K562 (cell line): ENCODE results near the gene ZFAND6. TPM values are rescaled to one million over a fixed set of nuclear protein-coding genes. Genes with fewer than 3 reads are reported as not detected.

Experiments
- ATAC-seq: fragments of 200-7000 bp; cut with Tn5 transposase; 3 replicates; pipeline ENCODE4 v1.9.1; 2020; ENCODE audit warnings: moderate library complexity
- BruUV-seq: library from RNA; stranded (reverse); fragments of 400-500 nt; replicated peaks from 2 replicates; lab custom pipeline; 2021; lab: Mats Ljungman, UMichigan
- CTCF ChIA-PET: fragments of 300-600 bp; formaldehyde crosslinking; extraction: SDS; loops from one replicate; lab custom pipeline; 2021; ENCODE audit warnings: low intra/inter-chr PET ratio; lab: Yijun Ruan, JAX
- POLR2A ChIA-PET: fragments of 300-600, 350-650 bp; sonication (Branson Sonifier 250); formaldehyde crosslinking; extraction: SDS; loops from one replicate; lab custom pipeline; 2021; ENCODE audit warnings: antibody characterized with exemption, inconsistent platforms; lab: Yijun Ruan, JAX
- DNase-seq, 4 experiments: peaks; one replicate each; pipeline versions ENCODE4 v3.0.0 to v3.0.0-alpha.2; 2011 to 2018; ENCODE audit warnings: low spot score in 3 of 4, mixed read lengths in 3 of 4; ENCODE audit errors: extremely low read depth in 1 of 4
- FAIRE-seq: peaks from 2 replicates; lab custom pipeline; 2011; peaks lifted over from hg19 to GRCh38; lab: Jason Lieb, UNC
- H2AFZ ChIP-seq: 2 replicates; pipeline ENCODE4 v1.6.0; 2011; ENCODE audit warnings: low read depth, low read length, control low read depth, inconsistent platforms
- H3K27ac ChIP-seq: fragments of 200-600 bp; 3 replicates; pipeline ENCODE4 v1.8.0; 2011; ENCODE audit warnings: low read depth, mild to moderate bottlenecking, control low read depth, inconsistent platforms, low read length, moderate library complexity, mixed read lengths; ENCODE audit errors: extremely low read depth
- H3K27me3 ChIP-seq, 2 experiments: fragments of 300-600 bp in 1 of 2; 2 replicates in 1 of 2; 3 replicates in 1 of 2; pipeline versions ENCODE4 v1.6.0 to v1.8.0; 2011; ENCODE audit warnings: inconsistent platforms in 2 of 2, low read length in 2 of 2, mild to moderate bottlenecking in 1 of 2, mixed read lengths in 1 of 2, moderate library complexity in 1 of 2; ENCODE audit not compliant: control insufficient read depth in 2 of 2, insufficient read depth in 2 of 2
- H3K36me3 ChIP-seq: fragments of 300-600 bp; 3 replicates; pipeline ENCODE4 v1.8.0; 2011; ENCODE audit warnings: mild to moderate bottlenecking, low read length, inconsistent platforms; ENCODE audit not compliant: control insufficient read depth, insufficient read depth
- H3K4me1 ChIP-seq, 2 experiments: fragments of 200-600 bp in 1 of 2; replicated peaks in 1 of 2; 2 replicates in 1 of 2; 3 replicates in 1 of 2; pipeline versions ENCODE4 v1.5.1 to v1.8.0; 2011; ENCODE audit warnings: inconsistent platforms in 2 of 2, low read length in 2 of 2, mild to moderate bottlenecking in 1 of 2, mixed read lengths in 1 of 2, moderate library complexity in 1 of 2; ENCODE audit not compliant: control insufficient read depth in 2 of 2, insufficient read depth in 2 of 2
- H3K4me2 ChIP-seq: 2 replicates; pipeline ENCODE4 v1.6.1; 2011; ENCODE audit warnings: low read length, control low read depth, inconsistent platforms, mixed read lengths; ENCODE audit not compliant: insufficient read depth
- H3K4me3 ChIP-seq: fragments of 200-600 bp; sonication (generic), shearing (Covaris generic); 2 replicates; pipeline ENCODE4 v1.5.1; 2016; ENCODE audit warnings: control low read depth, inconsistent platforms
- H3K79me2 ChIP-seq: fragments of 200-600 bp; 3 replicates; pipeline ENCODE4 v1.8.0; 2011; ENCODE audit warnings: low read length, inconsistent platforms; ENCODE audit not compliant: control insufficient read depth, insufficient read depth
- H3K9ac ChIP-seq, 2 experiments: 2 replicates each; pipeline versions ENCODE4 v1.6.0 to v1.6.1; 2011; ENCODE audit warnings: low read depth in 2 of 2, low read length in 2 of 2, control low read depth in 1 of 2, inconsistent platforms in 1 of 2, mild to moderate bottlenecking in 1 of 2, mixed read lengths in 1 of 2; ENCODE audit not compliant: insufficient read depth in 1 of 2
- H3K9me1 ChIP-seq: one replicate; pipeline ENCODE4 v1.6.0; 2011; ENCODE audit warnings: inconsistent platforms, mild to moderate bottlenecking, low read length, moderate library complexity; ENCODE audit not compliant: control insufficient read depth, insufficient read depth
- H3K9me3 ChIP-seq: replicated peaks from 2 replicates; pipeline ENCODE4 v1.5.1; 2011; ENCODE audit warnings: low read depth, low read length, inconsistent platforms; ENCODE audit not compliant: control insufficient read depth, insufficient read depth
- H4K20me1 ChIP-seq: replicated peaks from 2 replicates; pipeline ENCODE4 v1.6.1; 2011; ENCODE audit warnings: low read length, inconsistent platforms, mixed read lengths; ENCODE audit not compliant: control insufficient read depth, insufficient read depth
- ARID3B ChIP-seq: fragments of 250-450 bp; sonication (Bioruptor Pico); IDR thresholded peaks from 2 replicates; pipeline ENCODE4 v1.4.0; 2020; ENCODE audit warnings: borderline replicate concordance
- ATF3 ChIP-seq, 2 experiments: fragments of 450-650 bp in 1 of 2; sonication (generic) in 1 of 2; formaldehyde crosslinking in 1 of 2; IDR thresholded peaks in 1 of 2; conservative IDR thresholded peaks in 1 of 2; 2 replicates each; pipeline versions ENCODE4 v1.6.1 to v1.8.1; 2016 to 2023; ENCODE audit warnings: mild to moderate bottlenecking in 2 of 2, moderate library complexity in 2 of 2, inconsistent platforms in 1 of 2, missing genetic modification reagents in 1 of 2
- CAMTA2 ChIP-seq: fragments of 250-450 bp; sonication (Bioruptor Pico); conservative IDR thresholded peaks from 2 replicates; pipeline ENCODE4 v1.5.1; 2022
- EGR1 ChIP-seq: fragments of 450-650 bp; conservative IDR thresholded peaks from 2 replicates; pipeline ENCODE4 v1.6.1; 2017; ENCODE audit warnings: mild to moderate bottlenecking
- FUS ChIP-seq: fragments of 200-400 bp; formaldehyde crosslinking; optimal IDR thresholded peaks from 2 replicates; pipeline ENCODE3; 2017; ENCODE audit warnings: low read depth, low read length
- KDM2B ChIP-seq: fragments of 250-450 bp; sonication (Bioruptor Pico); IDR thresholded peaks from 2 replicates; pipeline ENCODE4 v1.8.0; 2021; ENCODE audit warnings: mild to moderate bottlenecking, moderate library complexity
- MYBL2 ChIP-seq, 2 experiments: fragments of 450-650 bp in 1 of 2; sonication (generic) in 1 of 2; formaldehyde crosslinking in 1 of 2; IDR thresholded peaks; 2 replicates each; pipeline versions ENCODE4 v1.6.1 to v1.8.1; 2017 to 2022; ENCODE audit warnings: borderline replicate concordance in 1 of 2, inconsistent platforms in 1 of 2, low read depth in 1 of 2, mild to moderate bottlenecking in 1 of 2, missing genetic modification reagents in 1 of 2, moderate library complexity in 1 of 2
- NFIC ChIP-seq: fragments of 450-650 bp; IDR thresholded peaks from 2 replicates; pipeline ENCODE4 v1.6.1; 2017; ENCODE audit warnings: mild to moderate bottlenecking, inconsistent platforms
- STAT5A ChIP-seq: IDR thresholded peaks from 2 replicates; pipeline ENCODE4 v1.6.1; 2012; ENCODE audit warnings: low read length, inconsistent platforms, borderline replicate concordance
- UBTF ChIP-seq, 2 experiments: IDR thresholded peaks; 2 replicates each; pipeline ENCODE4 v1.6.1; 2012; ENCODE audit warnings: improper control_type of control experiment in 2 of 2, low read depth in 2 of 2, low read length in 2 of 2, borderline replicate concordance in 1 of 2
- ZNF239 ChIP-seq: fragments of 250-450 bp; sonication (Bioruptor Pico); IDR thresholded peaks from 2 replicates; pipeline ENCODE4 v1.4.0; 2020; ENCODE audit warnings: mild to moderate bottlenecking
- ZNF785 ChIP-seq: fragments of 250-450 bp; sonication (Bioruptor Pico); IDR thresholded peaks from 2 replicates; pipeline ENCODE4 v1.4.0; 2020; ENCODE audit warnings: mild to moderate bottlenecking
- WGBS: fragments of 100-300 bp; shearing (Covaris generic); methylation state at CpG from one replicate; pipeline ENCODE4 v1.1.6; 2016; ENCODE audit warnings: low coverage, mixed read lengths; ENCODE audit not compliant: insufficient coverage; ENCODE audit errors: missing lambda C conversion rate; 5-methylcytosine and 5-hydroxymethylcytosine counted together
- in situ Hi-C: fragments of 300-500 bp; cut with MboI; formaldehyde crosslinking; loops from 4 replicates; pipeline ENCODE4 v1.15.0; 2018; ENCODE audit warnings: inconsistent platforms, mixed read lengths
- intact Hi-C: fragments of 100-400 bp; cut with micrococcal nuclease; formaldehyde crosslinking; loops from 2 replicates; pipeline ENCODE4 v1.14.2; 2022
- polyA plus RNA-seq, 8 experiments: library from polyadenylated mRNA; depleted of rRNA in 4 of 8; stranded (reverse) in 5 of 8; unstranded in 3 of 8; fragments of >200 nt; fragmentation: Nextera tagmentation in 2 of 8; fragmentation: Illumina TruSeq in 1 of 8; extraction: Ambion mirVana in 2 of 8; extraction: Trizol in 1 of 8; gene quantifications; 2 replicates each; pipeline versions ENCODE4 v1.2.1 to v1.2.3, GENCODE V29; 2011 to 2014; ENCODE audit warnings: inconsistent platforms in 1 of 8, missing spikeins in 1 of 8
- total RNA-seq, 7 experiments: library from RNA; depleted of rRNA in 6 of 7; stranded (reverse); fragments of >200 nt in 6 of 7; fragmentation: Illumina TruSeq in 2 of 7; extraction: Trizol in 2 of 7; gene quantifications; 2 replicates each; pipeline versions ENCODE4 v1.2.1 to v1.2.3, GENCODE V29; 2011 to 2021; ENCODE audit warnings: low replicate concordance in 1 of 7

Gene ZFAND6
- total and polyA plus RNA-seq, 9 of the 15 experiments (the other 6 are each of a cell fraction or from before 2014, with no cell fraction given), result 53.9 to 206 (median 88.9) TPM

- TF ChIP-seq FUS (no peak), KDM2B (CRISPR knock-in tag) (no peak), ZNF239 (CRISPR knock-in tag) (no peak)
Measured at GRCh38 chr15:80159301-80159700, 99.8 kb downstream of the ZFAND6 start (continued).

GRCh38 chr15:80159811-80160569 is 100.5 kb downstream of the ZFAND6 start:
- peaks cover 4% of the 10 kb centered on the region for H3K9me1 ChIP-seq
- intact Hi-C loops (loop anchor here (10.0 kb wide), 1 partner anchor 265 kb away; the partner anchor contains the start of gene MTHFS), in situ Hi-C loops (loop anchor here (5.0 to 25.0 kb wide), 2 partner anchors 93 to 273 kb away; partner anchors contain the start of gene MTHFS)
- H3K36me3 ChIP-seq, result peaks cover 83% of the 10 kb centered on the region
- H3K9me3 ChIP-seq, result no peaks in the 10 kb centered on the region
- no peaks in the 10 kb centered on the region for H4K20me1 ChIP-seq
- H3K9ac ChIP-seq, result peak overlapping the region; percentile 46 to 89; a peak in 3 of 4 replicates
- POLR2A ChIA-PET, result interaction anchor here (0.6 to 1.6 kb wide), 8 partner anchors 9 to 236 kb away, joined by 3 to 6 read pairs (median 4); partner anchors contain the start of gene ZFAND6
- peaks cover 11% of the 10 kb centered on the region for H3K79me2 ChIP-seq
- H3K4me1 ChIP-seq, result peaks cover 31 to 38% of the 10 kb centered on the region in 2 experiments
- no peak overlapping the region for H3K4me3 ChIP-seq
- no peaks in the 10 kb centered on the region for H3K27me3 ChIP-seq
- 68% methylated on average over 12 of the region's 12 CpGs for WGBS
- ATAC-seq (no peak; the same call in 2 of the 3 replicates), DNase-seq (peak in 1 of 4 experiments; percentile 11), FAIRE-seq (no peak)
- CTCF ChIA-PET, result no interaction called here
- peak overlapping the region; percentile 74 for H3K27ac ChIP-seq
- peak overlapping the region; percentile 14; the same call in 1 of the 2 replicates for H3K4me2 ChIP-seq
- H2AFZ ChIP-seq, result peak overlapping the region; percentile 85
- no TSS peak for BruUV-seq
- TF ChIP-seq STAT5A (no peak), ARID3B (CRISPR knock-in tag) (no peak), MYBL2 (IDR thresholded peaks at IDR 0.05; ENCODE audit: low read depth) (no peak), MYBL2 (CRISPR knock-in tag; IDR thresholded peaks at IDR 0.05; ENCODE audit: borderline replicate concordance) (no peak), CAMTA2 (CRISPR knock-in tag) (no peak), EGR1 (0 out of 2 replicates have a peak, but pooled peaks have one; percentile 18), ATF3 (IDR thresholded peaks at IDR 0.05) (no peak), ATF3 (CRISPR knock-in tag; conservative IDR thresholded peaks at IDR 0.05) (no peak), NFIC (peak; percentile 31; the same call in 1 of the 2 replicates), UBTF (IDR thresholded peaks at IDR 0.05; ENCODE audit: borderline replicate concordance in 1 of 2, low read depth in 2 of 2, low read length in 2 of 2) (no peak), ZNF785 (CRISPR knock-in tag) (no peak)
